IPS-18c (cell line): ENCODE data around the gene TNS3.

Source experiments
- H3K4me3 ChIP-seq: 2 replicates; pipeline ENCODE4 v1.7.0; 2013; ENCODE audit warnings: low read depth, mild to moderate bottlenecking, low read length, moderate library complexity; ENCODE audit not compliant: insufficient read depth
- H3K9me3 ChIP-seq: one replicate; pipeline ENCODE4 v1.6.1; 2013; ENCODE audit warnings: mild to moderate bottlenecking, low read length, moderate library complexity; ENCODE audit not compliant: control insufficient read depth, insufficient read depth

Gene TNS3

DNA sequence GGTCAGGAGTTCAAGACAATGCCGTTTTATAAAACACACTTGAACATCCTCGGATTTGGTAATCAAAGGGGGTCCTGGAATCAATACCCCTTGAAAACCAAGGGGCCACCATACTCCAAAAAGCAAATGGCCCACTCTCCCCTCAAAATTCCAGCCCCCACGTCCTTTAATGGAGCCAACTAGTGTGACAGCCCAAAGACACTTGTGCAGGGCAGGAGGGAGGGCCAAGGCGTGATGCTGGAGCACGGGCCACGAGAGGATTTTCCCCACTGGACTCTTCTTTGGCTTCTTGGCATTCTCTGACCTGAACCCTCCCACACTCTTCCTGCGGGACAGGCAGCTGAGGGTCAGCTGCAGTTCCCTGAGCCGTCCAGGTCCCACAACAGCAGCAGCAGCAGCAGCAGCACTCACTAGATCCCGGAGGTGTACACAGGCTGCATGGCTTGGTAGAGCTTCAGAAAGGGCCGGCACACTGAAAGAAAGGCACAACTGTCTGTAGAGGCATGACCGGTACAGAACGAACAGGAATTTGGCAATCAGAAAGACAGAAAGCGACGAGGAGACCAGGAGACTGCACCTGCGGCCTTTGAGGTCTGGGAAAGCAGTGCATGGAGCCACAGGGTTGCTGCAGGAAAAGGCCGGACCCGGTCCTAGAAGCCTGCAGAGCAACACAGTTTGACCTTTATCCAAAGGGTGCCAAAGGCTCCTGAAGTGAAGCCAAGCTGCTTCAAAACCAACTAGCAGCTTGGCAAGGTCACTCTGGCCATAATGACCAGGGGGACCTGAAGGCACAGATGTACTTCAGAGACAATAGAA lies 168.2 kb downstream of the TNS3 start:
- Histone ChIP-seq H3K4me3 (no peak overlapping the region), H3K9me3 (peaks cover 2% of the 10 kb centered on the region)

DNA sequence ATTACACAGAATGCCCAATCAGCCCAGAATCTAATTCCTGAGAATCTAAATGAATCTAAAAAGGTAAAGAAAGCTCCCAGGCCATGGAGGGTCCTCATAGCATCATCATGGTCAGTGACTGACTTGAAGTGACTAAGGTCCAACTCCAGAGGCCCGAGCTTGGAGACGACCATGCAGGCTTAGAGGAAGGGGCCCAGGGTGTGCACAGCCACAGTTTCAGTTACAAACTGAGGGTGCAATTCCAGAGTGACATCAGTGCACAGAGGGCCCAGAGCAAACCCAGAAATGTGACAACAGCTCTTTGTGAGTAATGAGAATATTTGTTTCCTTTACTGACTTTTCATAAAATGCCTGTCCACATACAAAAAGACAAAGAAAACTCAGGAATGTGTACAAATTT lies 170.0 kb downstream of the TNS3 start:
- no peak overlapping the region for H3K4me3 ChIP-seq
- peaks cover 2% of the 10 kb centered on the region for H3K9me3 ChIP-seq

DNA sequence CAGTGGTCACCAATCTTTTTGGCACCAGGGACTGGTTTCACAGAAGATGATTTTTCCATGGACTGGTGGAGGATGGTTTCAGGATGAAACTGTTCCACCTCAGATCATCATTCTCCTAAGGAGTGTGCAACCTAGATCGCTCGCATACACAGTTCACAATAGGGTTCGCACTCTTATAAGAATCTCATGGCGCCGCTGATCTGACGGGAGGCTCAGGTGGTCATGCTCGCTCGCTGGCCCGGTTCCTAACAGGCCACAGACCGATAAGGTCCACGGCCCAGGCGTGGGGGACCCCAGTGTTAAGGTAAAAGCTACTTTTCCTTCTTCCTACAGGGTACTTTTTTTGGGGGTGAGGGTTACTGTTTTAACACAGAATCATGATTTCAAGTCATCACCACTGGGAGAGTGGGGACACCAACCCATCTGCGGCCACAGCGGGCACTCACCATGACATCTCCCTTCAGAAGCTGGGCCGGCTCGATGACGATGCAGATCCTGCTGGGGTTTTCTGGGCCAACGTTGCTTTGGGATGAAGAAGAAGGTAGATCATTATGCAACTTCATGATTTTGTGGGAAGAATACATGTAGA lies 170.5 kb downstream of the TNS3 start:
- Histone ChIP-seq H3K9me3 (peaks cover 2% of the 10 kb centered on the region), H3K4me3 (no peak overlapping the region)

DNA sequence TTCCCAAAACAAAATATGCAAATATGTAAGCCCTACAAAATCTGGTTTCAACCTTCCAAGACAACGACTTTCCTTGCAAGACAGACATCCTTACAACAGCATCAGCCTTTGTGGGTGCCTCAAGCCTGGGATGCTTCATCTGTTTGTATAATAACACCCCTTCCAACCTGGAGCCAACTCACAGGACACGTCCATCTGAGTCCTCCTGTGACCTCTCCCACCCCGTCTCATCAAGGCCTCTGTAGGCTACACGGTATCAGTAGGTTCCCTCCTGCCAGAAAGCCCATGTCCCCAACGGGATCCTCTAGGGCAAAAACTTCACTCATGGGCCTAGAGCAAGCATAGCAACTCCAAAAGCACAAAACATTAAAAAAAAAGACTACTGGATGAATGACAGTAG lies 173.2 kb downstream of the TNS3 start:
- H3K4me3 ChIP-seq = no peak overlapping the region

DNA sequence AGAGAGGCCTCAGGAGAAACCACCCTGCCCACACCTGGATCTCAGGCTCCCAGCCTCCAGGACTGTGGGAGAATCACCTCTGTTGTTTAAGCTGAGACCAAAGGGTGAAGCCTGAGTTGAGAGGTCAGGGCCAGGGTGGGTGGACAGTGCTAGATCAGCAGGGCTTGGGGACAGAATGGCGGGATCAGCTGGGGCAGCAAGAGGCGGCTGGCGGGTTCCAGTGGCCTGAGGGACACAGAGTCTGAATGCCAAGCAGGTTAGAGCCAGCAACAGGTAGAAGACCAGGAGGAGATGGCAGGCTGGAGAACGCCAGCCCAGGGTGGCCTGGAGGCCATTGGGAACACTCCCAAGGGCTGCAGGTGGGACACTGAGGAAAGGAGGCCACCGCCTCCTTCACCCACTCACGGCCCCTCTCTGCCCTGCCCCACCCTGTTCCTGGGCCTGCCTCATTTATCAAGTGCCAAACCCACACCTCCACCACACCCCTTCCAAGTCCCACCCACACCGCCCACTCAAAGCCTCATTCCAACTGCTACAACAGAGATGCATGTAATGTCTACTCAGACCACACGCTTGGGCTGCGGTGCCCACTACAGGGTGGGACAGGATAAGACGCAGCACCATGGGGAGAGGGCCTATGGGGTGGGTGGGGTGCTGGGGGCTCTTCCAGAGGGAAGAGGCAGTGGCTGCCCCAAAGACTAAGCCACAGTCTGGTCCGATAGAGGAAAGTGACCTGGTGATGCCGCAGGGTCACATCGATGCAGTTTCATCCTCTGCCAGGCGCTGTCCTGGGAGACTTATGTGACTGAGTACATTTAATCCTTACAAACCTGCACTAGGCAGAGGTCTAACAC lies 173.9 kb downstream of the TNS3 start:
- Histone ChIP-seq H3K4me3 (no peak overlapping the region), H3K9me3 (peaks cover 2% of the 10 kb centered on the region)

More for the DNA sequence above, 173.2 kb downstream of the TNS3 start:
- H3K9me3 ChIP-seq = peaks cover 2% of the 10 kb centered on the region

DNA sequence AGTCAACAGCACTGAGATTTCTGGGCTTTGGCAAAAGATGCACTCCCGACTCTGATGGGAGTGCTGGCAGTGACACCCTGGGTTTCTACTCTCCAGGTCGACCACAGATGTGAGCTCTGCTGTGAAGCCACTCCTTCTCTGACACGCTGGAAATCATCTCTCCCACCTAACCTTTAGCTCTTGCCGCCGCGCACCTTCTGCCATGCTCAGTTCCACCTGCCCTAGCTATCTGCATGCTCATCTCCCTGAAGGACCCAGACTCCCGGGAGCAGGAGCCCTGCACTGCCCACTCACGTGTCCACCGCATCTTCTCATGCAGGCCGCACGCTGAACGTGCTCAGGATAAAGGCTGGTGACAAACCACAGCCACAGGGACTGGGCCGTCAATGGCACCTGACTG lies 174.8 kb downstream of the TNS3 start:
- Histone ChIP-seq H3K9me3 (peaks cover 2% of the 10 kb centered on the region), H3K4me3 (no peak overlapping the region)

DNA sequence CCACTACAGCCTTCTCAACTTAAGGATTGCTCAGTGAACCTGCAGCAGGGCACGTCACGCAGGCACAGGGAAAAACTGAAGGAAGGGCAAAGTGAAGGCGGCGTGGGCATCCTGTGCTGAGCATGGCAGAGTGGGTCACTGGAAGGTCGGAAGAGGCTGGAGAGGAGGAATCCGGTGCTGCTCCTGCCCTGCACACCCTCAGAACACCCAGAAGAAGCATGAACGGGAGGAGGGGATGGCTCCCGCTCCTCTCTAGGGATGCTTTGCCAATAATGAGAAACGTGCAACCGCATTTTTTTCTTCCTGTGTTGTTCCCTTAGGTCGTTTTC lies 175.1 kb downstream of the TNS3 start:
- Histone ChIP-seq H3K4me3 (no peak overlapping the region), H3K9me3 (peaks cover 2% of the 10 kb centered on the region)

DNA sequence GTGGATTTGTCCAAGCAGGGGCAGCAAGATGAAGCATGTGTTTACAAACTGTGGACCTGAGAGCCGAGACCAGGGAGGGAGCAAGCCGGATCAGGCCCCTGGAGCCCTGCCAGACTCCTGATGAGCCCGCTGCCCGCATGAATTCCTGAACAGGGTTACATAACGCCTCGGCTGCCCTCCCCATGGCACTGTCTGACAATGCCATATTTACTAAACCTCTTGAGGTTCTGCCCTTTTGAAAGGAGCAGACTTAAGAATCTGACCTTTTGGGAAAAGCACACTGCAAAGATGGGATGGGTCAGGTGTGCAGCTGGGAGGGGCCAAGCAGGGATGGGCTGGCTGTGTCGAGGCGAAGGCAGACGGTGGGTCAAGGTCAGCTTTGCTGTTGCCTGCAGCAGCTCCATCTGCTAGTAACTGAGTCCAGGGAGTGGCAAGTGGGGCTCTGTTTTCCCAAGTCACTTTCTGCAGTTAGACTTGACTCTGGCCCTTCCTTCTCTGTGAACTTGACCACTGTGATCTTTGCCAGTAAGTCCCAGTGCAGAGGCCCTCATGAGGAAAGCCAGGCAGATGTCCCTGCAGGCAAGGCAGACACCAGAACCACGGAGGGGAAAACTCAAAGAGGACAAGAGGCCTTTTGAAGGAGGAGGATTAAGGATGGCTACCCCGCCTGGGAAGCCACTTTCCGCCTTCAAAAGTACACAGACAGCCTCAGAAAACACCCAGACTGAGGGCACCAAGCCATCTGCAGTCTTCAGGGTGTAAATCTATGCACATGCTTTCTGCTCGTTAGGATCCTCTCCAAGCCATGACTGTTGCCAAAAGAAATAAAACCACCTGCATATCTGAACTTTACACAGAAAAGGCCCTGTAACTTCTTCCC lies 175.8 kb downstream of the TNS3 start:
- peaks cover 2% of the 10 kb centered on the region for H3K9me3 ChIP-seq
- no peak overlapping the region for H3K4me3 ChIP-seq

DNA sequence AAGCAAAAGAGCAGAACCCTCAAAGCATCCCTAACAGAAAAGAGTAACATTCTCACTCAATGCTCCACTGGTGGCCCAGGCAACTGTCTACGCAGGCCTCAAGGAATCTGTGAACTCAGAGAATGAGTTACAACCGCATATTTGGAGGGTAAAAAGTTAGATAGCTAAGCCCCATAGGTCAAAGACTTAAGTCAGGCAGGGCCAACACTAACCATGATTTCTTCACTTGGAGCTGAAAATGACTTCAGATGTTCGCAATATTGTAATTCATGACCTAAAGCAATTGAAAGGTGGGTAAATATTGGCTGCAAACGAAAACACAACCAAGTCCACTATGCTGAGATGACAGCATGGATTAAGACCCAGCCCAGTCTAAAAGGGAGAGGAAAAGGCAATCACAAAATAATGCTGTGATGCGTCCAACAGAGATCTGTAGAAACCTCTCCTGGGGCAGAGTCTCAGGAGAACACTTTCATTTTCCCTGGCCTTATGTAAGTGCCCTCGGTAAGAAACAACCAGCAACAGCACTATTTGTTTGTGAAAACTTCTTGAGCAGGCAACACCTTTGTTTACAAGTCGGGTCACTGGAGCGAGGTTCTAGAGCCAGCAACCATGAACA lies 176.5 kb downstream of the TNS3 start:
- Histone ChIP-seq H3K4me3 (no peak overlapping the region), H3K9me3 (peaks cover 2% of the 10 kb centered on the region)

DNA sequence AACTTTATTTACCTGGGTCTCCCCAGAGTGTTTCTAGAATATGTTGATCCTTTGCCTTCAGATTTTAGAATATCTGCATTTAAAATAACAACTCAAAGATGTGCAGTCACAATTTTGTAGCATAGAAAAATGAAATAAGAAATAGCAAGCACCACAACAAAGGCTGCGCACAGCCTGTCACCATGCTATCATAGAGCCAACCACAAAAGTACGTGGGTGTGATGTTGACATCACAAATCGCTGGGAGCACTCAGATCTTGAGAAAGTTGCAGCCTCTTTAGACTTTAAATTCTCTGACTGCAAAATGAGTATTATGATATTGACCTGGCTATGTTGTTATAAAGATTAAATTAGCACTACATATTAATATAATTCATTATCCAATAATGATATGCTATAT lies 177.9 kb downstream of the TNS3 start:
- no peak overlapping the region for H3K4me3 ChIP-seq

DNA sequence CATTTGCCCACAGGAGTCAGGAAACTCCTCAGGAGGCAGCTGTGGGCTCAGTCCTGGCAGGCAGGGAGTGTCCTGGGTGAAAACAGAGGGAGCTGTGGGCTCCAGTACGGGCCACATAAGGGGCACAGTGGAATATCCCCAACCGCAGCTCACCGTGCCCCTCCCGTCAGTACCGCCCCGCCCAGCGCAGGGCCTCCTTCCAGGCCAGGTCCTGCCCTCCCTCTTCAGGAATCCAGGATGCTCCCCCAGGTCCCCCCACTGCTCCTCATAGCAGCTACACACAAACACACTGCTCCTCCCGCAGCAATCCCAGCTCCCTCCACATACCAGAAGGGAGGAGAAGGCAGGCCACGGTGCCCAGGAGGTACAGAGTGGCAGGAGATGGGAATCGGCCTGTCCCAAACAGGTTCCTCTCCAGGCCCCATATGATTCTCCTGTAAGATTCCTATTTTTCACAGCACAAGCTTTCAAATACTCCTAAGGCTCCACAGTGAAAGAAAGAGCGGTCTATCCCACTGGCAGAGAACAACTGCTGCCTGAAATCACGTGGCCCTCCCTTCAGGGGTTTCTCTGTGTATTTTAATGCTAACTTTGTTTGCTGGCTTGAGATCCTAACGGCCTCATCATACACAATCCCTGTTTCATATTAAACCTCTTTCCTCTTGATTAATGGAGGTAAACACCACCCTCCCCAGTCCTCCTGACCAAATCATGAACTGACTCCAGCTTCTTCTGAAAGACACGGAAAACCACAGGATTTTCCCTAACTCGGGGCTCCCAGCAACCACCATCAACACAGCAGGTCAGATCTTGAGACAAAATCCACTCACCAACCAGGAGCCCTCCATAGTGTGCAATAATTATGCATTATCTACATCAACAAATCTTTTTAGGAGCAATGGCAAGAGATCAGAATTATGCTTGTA lies 178.7 kb downstream of the TNS3 start:
- Histone ChIP-seq H3K9me3 (no peaks in the 10 kb centered on the region), H3K4me3 (no peak overlapping the region)

More for the DNA sequence above, 177.9 kb downstream of the TNS3 start:
- peaks cover 2% of the 10 kb centered on the region for H3K9me3 ChIP-seq

DNA sequence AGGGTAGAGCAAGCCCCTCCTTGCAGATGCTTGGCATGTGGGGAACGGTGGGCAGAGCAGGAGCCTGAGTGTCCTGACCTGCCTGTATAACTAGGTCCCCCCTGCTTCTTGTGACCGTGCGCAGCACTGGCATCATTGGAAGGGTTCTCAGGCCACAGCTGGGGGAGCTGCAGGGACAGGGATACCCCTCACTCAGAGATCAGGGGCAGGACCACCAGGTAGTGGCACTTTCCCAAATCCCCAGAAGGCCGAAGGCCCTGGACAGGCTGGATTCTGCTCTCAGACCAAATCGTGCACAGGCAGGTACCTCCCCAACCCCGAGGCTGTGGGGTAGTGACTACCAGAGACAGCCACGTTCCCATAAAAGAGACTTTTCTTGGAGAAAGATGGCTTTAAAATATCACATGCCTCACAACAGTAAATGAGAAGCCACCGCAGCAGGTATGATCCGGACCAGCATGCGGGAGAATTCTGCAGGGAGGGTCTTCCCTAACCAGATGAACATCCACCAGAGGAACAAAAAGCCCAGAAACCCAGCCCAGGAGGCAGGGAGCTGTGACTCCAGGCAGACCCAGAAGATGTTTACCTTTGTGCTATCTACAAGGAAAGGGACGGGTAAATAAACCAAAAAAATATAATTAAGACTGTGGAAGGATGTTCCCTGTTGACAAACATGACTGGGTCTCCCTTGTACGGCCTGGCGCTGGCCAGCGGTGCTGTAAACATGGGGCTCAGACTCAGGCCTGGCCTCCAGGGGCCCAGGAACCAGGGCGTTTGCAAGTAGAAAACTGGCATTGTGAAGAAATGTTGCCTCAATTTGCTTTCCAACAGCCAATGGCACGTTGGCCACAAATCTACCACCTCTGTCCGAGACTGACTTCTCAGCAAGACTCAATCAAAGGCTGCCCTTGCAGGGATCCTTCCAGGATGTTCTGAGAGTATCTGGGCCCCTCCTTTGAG lies 180.0 kb downstream of the TNS3 start:
- no peak overlapping the region for H3K4me3 ChIP-seq
- H3K9me3 ChIP-seq = no peaks in the 10 kb centered on the region

DNA sequence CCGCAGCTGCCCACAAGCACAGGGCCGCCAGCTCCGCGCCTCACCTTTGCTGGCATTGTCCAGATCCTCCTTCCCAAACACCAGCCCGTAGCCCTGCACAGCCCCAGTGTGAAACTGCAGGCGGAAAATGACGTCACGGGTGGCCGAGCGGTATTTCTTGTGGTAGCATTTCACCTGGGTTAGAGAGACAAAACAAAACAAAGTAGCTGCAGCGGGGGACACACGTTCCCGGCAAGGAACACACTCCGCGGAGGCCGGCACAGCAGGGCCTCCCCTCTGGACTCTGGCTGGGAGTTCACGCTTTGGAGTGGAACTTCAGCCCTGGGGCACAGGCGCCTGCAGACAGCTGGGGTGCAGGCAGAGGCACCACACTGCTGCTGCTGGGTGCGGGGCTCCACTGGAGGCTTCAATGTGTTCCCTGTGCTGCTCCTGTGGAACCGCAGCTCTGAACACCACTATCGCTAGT lies 181.1 kb downstream of the TNS3 start:
- no peak overlapping the region for H3K4me3 ChIP-seq

DNA sequence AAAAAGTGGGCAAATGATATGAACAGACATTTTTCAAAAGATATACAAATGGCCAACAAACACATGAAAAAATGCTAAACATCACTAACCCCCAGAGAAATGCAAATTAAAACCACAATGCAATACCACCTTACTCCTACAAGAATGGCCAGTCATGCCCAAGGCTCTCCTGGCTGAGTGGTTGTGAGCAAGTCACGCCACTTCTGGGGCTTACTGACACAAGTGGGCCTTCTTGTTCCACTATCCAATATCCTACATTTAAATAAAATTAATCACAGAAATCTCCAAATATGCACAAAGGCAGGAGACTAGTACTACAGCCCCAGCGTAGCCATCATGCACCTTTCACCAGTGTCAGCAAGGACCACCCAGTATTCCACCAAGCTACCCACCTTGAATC lies 181.9 kb downstream of the TNS3 start:
- no peaks in the 10 kb centered on the region for H3K9me3 ChIP-seq
- no peak overlapping the region for H3K4me3 ChIP-seq

More for the DNA sequence above, 181.1 kb downstream of the TNS3 start:
- H3K9me3 ChIP-seq = no peaks in the 10 kb centered on the region

DNA sequence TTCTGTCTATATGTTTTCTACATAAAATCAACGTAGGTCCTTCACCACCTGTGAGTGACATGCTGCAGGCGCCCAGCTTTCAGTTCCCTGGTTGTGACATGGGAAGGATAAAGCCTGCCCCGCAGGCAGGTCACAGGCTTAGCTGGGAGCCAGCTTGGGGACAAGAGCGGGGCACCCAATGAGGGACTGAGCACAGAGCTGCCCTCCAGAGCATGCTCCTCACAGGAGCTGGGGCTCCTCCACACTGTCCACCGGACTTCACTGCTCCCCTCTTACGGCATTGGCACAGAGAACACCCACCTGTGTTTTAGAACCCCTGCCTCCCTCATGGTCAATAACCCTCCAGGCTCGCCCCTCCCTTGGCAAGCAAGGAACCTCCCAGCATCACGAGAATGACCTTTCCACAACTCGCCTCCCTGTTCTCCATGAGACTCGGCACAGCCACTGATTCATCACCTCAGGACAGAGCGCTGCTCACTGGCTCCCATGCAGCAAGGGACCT lies 187.1 kb downstream of the TNS3 start:
- no peaks in the 10 kb centered on the region for H3K9me3 ChIP-seq
- no peak overlapping the region for H3K4me3 ChIP-seq
